ENCODE data around the gene OR4C11.

Gene OR4C11

DNA sequence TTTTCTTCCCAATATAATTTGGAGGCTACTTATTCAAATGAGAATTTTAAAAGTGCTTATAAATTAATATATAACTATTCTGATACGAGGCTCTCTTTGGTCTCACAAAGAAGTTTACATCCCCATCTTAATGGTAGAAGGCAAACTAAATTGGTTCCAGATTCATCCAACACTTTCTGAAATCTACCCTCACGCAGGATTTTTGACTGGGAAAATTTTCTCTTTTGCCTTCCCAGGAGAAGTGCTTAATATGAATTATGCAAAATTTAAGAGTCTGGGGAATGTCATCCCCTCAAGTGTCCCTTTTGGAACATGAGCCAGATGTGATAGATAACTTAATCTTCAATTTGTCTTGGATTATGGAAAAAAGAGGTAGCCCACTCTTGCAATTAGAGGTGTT lies at the start of gene OR4C11:
Gene OR4C11 (minus strand): TSS at position 101 of the 400 bp plus-strand sequence. CDS start 3,272 bp downstream, outside the sequence.
- in situ Hi-C loops (cut with MboI; ENCODE audit: low pct_unique_long_range_greater_than_20kb, low sequenced_read_pairs) = no loop called here
- DNase-seq = no peak

DNA sequence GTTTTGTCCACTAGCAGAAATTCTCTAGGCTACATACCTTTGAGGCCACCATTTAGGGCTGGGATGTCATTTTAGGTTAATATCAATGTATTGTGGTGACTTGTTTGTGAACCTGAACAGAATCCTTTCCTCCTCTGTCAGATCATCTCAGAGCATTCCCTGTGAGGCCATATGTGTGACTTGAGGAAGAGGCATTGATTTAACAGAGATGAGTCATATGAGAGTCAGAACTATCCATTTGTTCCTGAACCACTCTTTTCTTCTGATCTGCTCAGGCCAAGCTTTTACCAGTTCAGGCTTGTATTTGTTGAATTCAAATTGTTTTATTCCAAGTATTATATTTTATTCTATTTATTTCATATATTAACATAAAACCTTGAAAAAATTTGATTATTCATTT lies 47.7 kb upstream of the OR4C11 start:
- no peak for DNase-seq
- in situ Hi-C loops (cut with MboI; ENCODE audit: low pct_unique_long_range_greater_than_20kb, low sequenced_read_pairs) = no loop called here

GRCh38 chr11:55652560-55652959 lies 45.1 kb upstream of the OR4C11 start:
- in situ Hi-C loops (cut with MboI; ENCODE audit: low pct_unique_long_range_greater_than_20kb, low sequenced_read_pairs) = no loop called here
- no peak for DNase-seq

- DNase-seq = no peak
- in situ Hi-C loops (cut with MboI; ENCODE audit: low pct_unique_long_range_greater_than_20kb, low sequenced_read_pairs) = no loop called here
These were observed 40.6 kb upstream of the OR4C11 start, which contains the start of gene OR4S2 for GRCh38 chr11:55648027-55648426. OR4S2 (plus strand) TSS chr11:55648327; CDS start chr11:55650904, 2,577 bp downstream.

DNA sequence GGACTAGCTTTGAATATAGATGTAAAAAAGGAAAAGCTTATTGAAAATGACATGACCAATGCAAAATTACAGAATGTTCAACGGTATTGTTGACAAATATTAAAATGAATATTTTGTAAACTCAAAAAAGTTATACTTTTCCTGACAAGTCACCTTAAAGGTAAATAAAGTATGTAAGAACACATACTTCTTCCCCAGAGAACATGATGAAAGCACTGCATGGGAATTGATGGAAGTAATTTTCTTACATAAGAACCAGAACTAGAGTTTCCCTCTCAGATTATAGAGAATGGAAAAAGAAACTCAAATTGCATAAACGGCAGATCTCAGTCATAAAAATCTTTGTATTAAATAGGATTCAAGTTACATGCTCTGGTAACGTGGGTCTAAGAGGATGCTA lies 27.4 kb upstream of the OR4C11 start, which contains the start of gene OR4P4:
Gene OR4P4 (plus strand): TSS at position 301 of the 400 bp plus-strand sequence.
- in situ Hi-C loops (cut with MboI; ENCODE audit: low pct_unique_long_range_greater_than_20kb, low sequenced_read_pairs) = no loop called here
- no peak for DNase-seq

DNA sequence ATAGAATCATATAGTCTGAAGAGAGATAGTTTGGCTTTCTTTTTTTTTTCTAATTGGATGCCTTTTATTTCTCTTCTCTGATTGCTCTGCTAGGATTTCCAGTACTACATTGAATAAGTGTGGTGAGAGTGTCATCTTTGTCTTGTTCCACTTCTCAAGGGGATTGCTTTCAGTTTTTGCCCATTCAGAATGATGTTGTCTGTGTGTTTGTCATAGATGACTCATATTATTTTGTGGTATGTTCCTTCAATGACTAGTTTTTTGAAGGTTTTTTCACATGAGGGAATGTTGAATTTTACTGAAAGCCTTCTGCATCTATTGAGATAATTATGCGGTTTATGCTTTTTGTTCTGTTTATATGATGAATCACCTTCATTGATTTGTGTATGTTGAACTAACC lies 17.1 kb upstream of the OR4C11 start:
- in situ Hi-C loops (cut with MboI; ENCODE audit: low pct_unique_long_range_greater_than_20kb, low sequenced_read_pairs) = no loop called here
- no peak for DNase-seq

DNA sequence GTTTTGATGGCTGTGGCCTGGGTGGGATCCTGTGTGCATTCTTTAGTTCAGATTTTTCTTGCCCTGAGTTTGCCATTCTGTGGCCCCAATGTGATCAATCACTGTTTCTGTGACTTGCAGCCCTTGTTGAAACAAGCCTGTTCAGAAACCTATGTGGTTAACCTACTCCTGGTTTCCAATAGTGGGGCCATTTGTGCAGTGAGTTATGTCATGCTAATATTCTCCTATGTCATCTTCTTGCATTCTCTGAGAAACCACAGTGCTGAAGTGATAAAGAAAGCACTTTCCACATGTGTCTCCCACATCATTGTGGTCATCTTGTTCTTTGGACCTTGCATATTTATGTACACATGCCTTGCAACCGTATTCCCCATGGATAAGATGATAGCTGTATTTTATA lies 34.9 kb downstream of the OR4C11 start:
- no peak for DNase-seq

DNA sequence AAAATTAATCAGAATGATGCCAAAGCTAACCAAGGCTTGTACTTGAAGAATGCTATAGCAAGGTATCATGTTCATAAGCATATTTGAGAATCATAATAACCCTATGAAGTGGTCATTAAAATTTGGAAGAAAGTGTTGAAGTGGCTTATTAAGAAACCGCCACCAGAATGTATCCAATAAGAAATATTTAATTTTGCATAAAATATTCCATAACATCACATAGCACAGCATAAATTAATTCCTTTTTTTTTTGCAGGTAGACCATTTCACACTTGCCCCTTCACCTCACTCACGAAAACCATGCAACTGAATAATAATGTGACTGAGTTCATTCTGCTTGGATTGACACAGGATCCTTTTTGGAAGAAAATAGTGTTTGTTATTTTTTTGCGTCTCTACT lies 35.6 kb downstream of the OR4C11 start, which contains the start of gene OR4C16:
Gene OR4C16 (plus strand): TSS at position 301 of the 400 bp plus-strand sequence. CDS start 0 bp downstream, at position 301.
- in situ Hi-C loops (cut with MboI; ENCODE audit: low pct_unique_long_range_greater_than_20kb, low sequenced_read_pairs) = no loop called here
- DNase-seq = no peak

More for the DNA sequence above, 34.9 kb downstream of the OR4C11 start:
- in situ Hi-C loops (cut with MboI; ENCODE audit: low pct_unique_long_range_greater_than_20kb, low sequenced_read_pairs) = no loop called here

- in situ Hi-C loops (cut with MboI; ENCODE audit: low pct_unique_long_range_greater_than_20kb, low sequenced_read_pairs) = no loop called here
- no peak for DNase-seq
These were observed 53.3 kb downstream of the OR4C11 start, which contains the start of gene OR4C15 for GRCh38 chr11:55554169-55554568. OR4C15 (plus strand) TSS chr11:55554469; CDS start chr11:55554469, 0 bp downstream.
